ENCODE results near the gene WSCD2. TPM values are rescaled to one million over a fixed set of nuclear protein-coding genes. Genes with fewer than 3 reads are reported as not detected.

WSCD2 gene
- polyA plus RNA-seq, 3 donors, result not detected

DNA sequence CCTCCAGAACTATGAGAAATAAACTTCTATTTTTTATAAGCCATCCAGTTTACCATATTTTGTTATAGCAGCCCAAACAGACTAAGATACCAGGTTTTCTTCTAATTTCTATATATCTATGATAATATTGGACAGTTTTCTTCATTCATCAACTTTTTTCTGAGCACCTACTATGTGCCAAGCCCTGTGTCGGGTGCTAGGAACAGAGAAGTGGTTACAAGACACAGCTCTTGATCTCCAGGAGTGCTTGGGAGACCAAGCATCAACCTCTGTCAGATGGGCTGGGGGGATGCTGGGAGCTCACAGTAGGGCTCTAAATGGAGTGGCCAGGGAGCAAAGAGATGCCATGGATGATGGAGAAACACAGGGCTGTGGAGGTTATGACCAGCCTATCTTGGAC lies 2.9 kb upstream of the WSCD2 start:
- H3K4me3 Mint-ChIP-seq, result no peak overlapping the region
- no peak overlapping the region for H3K27ac Mint-ChIP-seq
- Histone ChIP-seq H3K4me3 (replicated peaks in 1 of 3; ENCODE audit: low read depth in 2 of 3, low read length in 3 of 3) (no peak overlapping the region), H3K9ac (ENCODE audit: insufficient read depth, low read length, poor library complexity, severe bottlenecking) (no peak overlapping the region), H3K4me1 (ENCODE audit: control insufficient read depth in 1 of 2, insufficient read depth in 2 of 2, low read length in 2 of 2) (peaks cover 7 to 12% of the 10 kb centered on the region in 2 donors), H3K27me3 (ENCODE audit: control insufficient read depth in 2 of 2, insufficient read depth in 2 of 2, low read length in 2 of 2) (peaks cover 27 to 49% of the 10 kb centered on the region in 2 donors), H3K4me2 (replicated peaks; ENCODE audit: extremely low read depth, low read length, poor library complexity, severe bottlenecking) (no peak overlapping the region), H3K27ac (ENCODE audit: low read depth in 1 of 2, low read length in 2 of 2) (no peak overlapping the region), H4K20me1 (ENCODE audit: insufficient read depth, low read length) (no peaks in the 10 kb centered on the region), H3K9me3 (replicated peaks in 1 of 2; ENCODE audit: control insufficient read depth in 1 of 2, insufficient read depth in 1 of 2, low read length in 2 of 2) (peaks cover 0 to 11% of the 10 kb centered on the region in 2 donors), H3K79me2 (ENCODE audit: insufficient read depth, low read length) (no peaks in the 10 kb centered on the region), H3K36me3 (replicated peaks in 1 of 2; ENCODE audit: control insufficient read depth in 1 of 2, insufficient read depth in 2 of 2, low read length in 2 of 2) (no peaks in the 10 kb centered on the region), H2AFZ (ENCODE audit: insufficient read depth, low read depth, low read length, poor library complexity, severe bottlenecking) (no peak overlapping the region)
- no CpG with 5 or more reads among the region's 1 CpG for WGBS (ENCODE audit: insufficient coverage)
- peaks cover 42 to 54% (median 47%) of the 10 kb centered on the region in 3 donors for H3K27me3 Mint-ChIP-seq (ENCODE audit: low read depth in 3 of 3)
- TF ChIP-seq CTCF (IDR thresholded peaks at IDR 0.05), result no peak
- DNase-seq, result no peak
- H3K4me1 Mint-ChIP-seq, result peaks cover 6% of the 10 kb centered on the region
- intact Hi-C loops (cut with micrococcal nuclease), result no loop called here
- H3K36me3 Mint-ChIP-seq, result no peaks in the 10 kb centered on the region
- H3K9me3 Mint-ChIP-seq, result peaks cover 0 to 10% (median 6%) of the 10 kb centered on the region in 7 donors

DNA sequence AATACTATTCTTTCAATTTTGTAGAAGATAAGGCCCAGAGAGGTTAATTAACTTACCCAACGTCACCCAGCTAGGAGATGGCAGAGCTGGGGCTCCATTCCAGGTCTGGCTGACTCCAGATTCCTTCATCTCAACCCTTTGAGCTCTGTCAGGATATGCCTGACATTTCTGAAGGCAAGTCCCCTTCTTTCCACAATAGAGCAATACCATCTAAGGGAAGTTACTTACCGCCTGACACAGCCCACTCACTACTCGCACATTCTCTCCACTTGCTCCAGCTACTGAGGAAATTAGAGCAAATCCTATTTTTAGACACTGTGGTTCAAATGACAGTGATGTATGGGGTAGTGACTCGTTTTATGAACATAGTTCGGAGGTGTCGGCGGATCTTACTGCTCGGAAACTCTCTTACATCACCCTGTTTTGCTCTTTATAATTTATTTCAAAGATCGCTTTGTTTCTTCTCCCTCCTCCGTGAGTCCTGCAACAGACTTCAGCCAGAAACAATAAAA lies 2.0 kb upstream of the WSCD2 start:
- Histone ChIP-seq H3K79me2 (ENCODE audit: insufficient read depth, low read length) (no peaks in the 10 kb centered on the region), H4K20me1 (ENCODE audit: insufficient read depth, low read length) (no peaks in the 10 kb centered on the region), H3K27ac (ENCODE audit: low read depth in 1 of 2, low read length in 2 of 2) (no peak overlapping the region), H3K9ac (ENCODE audit: insufficient read depth, low read length, poor library complexity, severe bottlenecking) (no peak overlapping the region), H3K4me2 (replicated peaks; ENCODE audit: extremely low read depth, low read length, poor library complexity, severe bottlenecking) (no peak overlapping the region), H3K36me3 (replicated peaks in 1 of 2; ENCODE audit: control insufficient read depth in 1 of 2, insufficient read depth in 2 of 2, low read length in 2 of 2) (no peaks in the 10 kb centered on the region), H3K9me3 (replicated peaks in 1 of 2; ENCODE audit: control insufficient read depth in 1 of 2, insufficient read depth in 1 of 2, low read length in 2 of 2) (peaks cover 0 to 11% of the 10 kb centered on the region in 2 donors), H3K4me1 (ENCODE audit: control insufficient read depth in 1 of 2, insufficient read depth in 2 of 2, low read length in 2 of 2) (peaks cover 7 to 12% of the 10 kb centered on the region in 2 donors), H3K4me3 (replicated peaks in 1 of 3; ENCODE audit: low read depth in 2 of 3, low read length in 3 of 3) (no peak overlapping the region), H2AFZ (ENCODE audit: insufficient read depth, low read depth, low read length, poor library complexity, severe bottlenecking) (no peak overlapping the region), H3K27me3 (ENCODE audit: control insufficient read depth in 2 of 2, insufficient read depth in 2 of 2, low read length in 2 of 2) (peaks cover 27 to 52% of the 10 kb centered on the region in 2 donors)
- DNase-seq, result no peak
- intact Hi-C loops (cut with micrococcal nuclease), result no loop called here
- Mint-ChIP-seq H3K4me1 (peaks cover 6% of the 10 kb centered on the region), H3K36me3 (no peaks in the 10 kb centered on the region), H3K9me3 (peaks cover 0 to 10% (median 6%) of the 10 kb centered on the region in 7 donors), H3K4me3 (peak overlapping the region in 1 of 2 donors; percentile 2), H3K27ac (no peak overlapping the region), H3K27me3 (ENCODE audit: low read depth in 3 of 3) (peaks cover 45 to 58% (median 55%) of the 10 kb centered on the region in 3 donors)
- TF ChIP-seq CTCF (IDR thresholded peaks at IDR 0.05), result no peak
- WGBS (ENCODE audit: insufficient coverage), result no CpG with 5 or more reads among the region's 10 CpGs
